ENCODE results near the gene NSA2. TPM values are rescaled to one million over a fixed set of nuclear protein-coding genes. Genes with fewer than 3 reads are reported as not detected.

The NSA2 gene
- total RNA-seq, 4 donors from 2014 or later: 26.1 to 78.4 (median 40.1) TPM

- Histone ChIP-seq H3K27me3 (no peaks in the 10 kb centered on the region), H3K4me1 (no peaks in the 10 kb centered on the region), H3K36me3 (no peaks in the 10 kb centered on the region), H3K27ac (no peak overlapping the region), H3K4me3 (no peak overlapping the region), H3K9me3 (no peaks in the 10 kb centered on the region)
- no peak for DNase-seq
- no peak for TF ChIP-seq CTCF (IDR thresholded peaks at IDR 0.05)
- TF ChIP-seq POLR2A (IDR thresholded peaks at IDR 0.05): no peak
These were observed 49.8 kb downstream of the NSA2 start for GRCh38 chr5:74816875-74817274.

- Histone ChIP-seq H3K4me3 (no peak overlapping the region), H3K27ac (no peak overlapping the region), H3K4me1 (no peaks in the 10 kb centered on the region), H3K36me3 (no peaks in the 10 kb centered on the region), H3K9me3 (no peaks in the 10 kb centered on the region), H3K27me3 (no peaks in the 10 kb centered on the region)
- DNase-seq: no peak
- no peak for TF ChIP-seq POLR2A (IDR thresholded peaks at IDR 0.05)
- no peak for TF ChIP-seq CTCF (IDR thresholded peaks at IDR 0.05)
These were observed 55.2 kb downstream of the NSA2 start for GRCh38 chr5:74822288-74822687.

- no peak for TF ChIP-seq CTCF (IDR thresholded peaks at IDR 0.05)
These were observed 62.4 kb downstream of the NSA2 start for GRCh38 chr5:74829413-74829812.

More at GRCh38 chr5:74829413-74829812, 62.4 kb downstream of the NSA2 start:
- no peak overlapping the region for H3K4me3 ChIP-seq
- no peaks in the 10 kb centered on the region for H3K27me3 ChIP-seq
- no peak overlapping the region for H3K27ac ChIP-seq
- peaks cover 0 to 3% (median 0%) of the 10 kb centered on the region in 4 donors for H3K4me1 ChIP-seq
- H3K9me3 ChIP-seq: no peaks in the 10 kb centered on the region
- H3K36me3 ChIP-seq: no peaks in the 10 kb centered on the region
- DNase-seq: no peak

Small RNAs within 50 kb of the gene (small RNA-seq; reads per million reads assigned to genes)
- gene RNU6-658P: 0 reads per million in 2 donors

Other genes with a start within 250 kb of the NSA2 start
- gene ENC1, start 126.5 kb upstream of the NSA2 start, total RNA-seq: 100 to 1,000 TPM in 1 of 4 donors, 10 to 100 TPM in 3; 28.7 to 123 (median 40.0) TPM
- gene HEXB, start 82.0 kb upstream of the NSA2 start, total RNA-seq: 100 to 1,000 TPM in 3 of 4 donors, 10 to 100 TPM in 1; 99.0 to 143 (median 125) TPM
- 10 to 100 TPM; 21.4 to 45.3 (median 29.2) TPM for gene GFM2, start 132 bp upstream of the NSA2 start, total RNA-seq
- 1 to 10 TPM; 1.7 to 6.0 (median 2.9) TPM for gene FAM169A, start 99.1 kb downstream of the NSA2 start, total RNA-seq